DND-41 (cell line): ENCODE results near the gene ACAT2.

Experiments
- CTCF ChIP-seq: IDR thresholded peaks from 2 replicates; pipeline ENCODE4 v1.5.1; 2012; ENCODE audit warnings: borderline replicate concordance, low read length, moderate library complexity, mild to moderate bottlenecking; ENCODE audit not compliant: poor library complexity, severe bottlenecking; ENCODE audit errors: extremely low read depth
- EZH2 ChIP-seq: IDR thresholded peaks from 3 replicates; pipeline ENCODE4 v1.6.1; 2012; ENCODE audit warnings: borderline replicate concordance, low read depth, mild to moderate bottlenecking, moderate library complexity, low read length, inconsistent platforms; ENCODE audit not compliant: severe bottlenecking

- TF ChIP-seq CTCF (no peak), EZH2 (no peak)
These were observed 43.7 kb downstream of the ACAT2 start for GRCh38 chr6:159805440-159806020.
